HepG2 (cell line): ENCODE measurements around the gene TRAPPC4. TPM values are rescaled to one million over a fixed set of nuclear protein-coding genes. Genes with fewer than 3 reads are reported as not detected.

Experiments
- FOXO1 ChIP-seq: sonication (generic); formaldehyde crosslinking; IDR thresholded peaks from 2 replicates; pipeline ENCODE4 v1.4.0; 2020; ENCODE audit warnings: missing genetic modification reagents
- GABPA ChIP-seq, 2 experiments: IDR thresholded peaks; 2 replicates each; pipeline ENCODE4 v1.6.1; 2011 to 2016; ENCODE audit warnings: low read depth in 2 of 2, low read length in 1 of 2, missing biosample characterization in 1 of 2, missing genetic modification characterization in 1 of 2
- KDM3A ChIP-seq: IDR thresholded peaks from 2 replicates; pipeline ENCODE4 v1.6.1; 2018; ENCODE audit warnings: low read depth, missing compliant biosample characterization
- NR2C2 ChIP-seq: sonication (generic); formaldehyde crosslinking; IDR thresholded peaks from 2 replicates; pipeline ENCODE4 v1.4.0; 2020; ENCODE audit warnings: missing genetic modification reagents, mild to moderate bottlenecking, moderate library complexity, borderline replicate concordance
- PHB2 ChIP-seq: fragments of 450-650 bp; IDR thresholded peaks from 2 replicates; pipeline ENCODE4 v1.6.1; 2018; ENCODE audit not compliant: partially characterized antibody
- POLR2A ChIP-seq, 2 experiments: IDR thresholded peaks; 2 replicates each; pipeline ENCODE4 v1.6.1; 2011; ENCODE audit warnings: low read depth in 2 of 2, low read length in 2 of 2, mild to moderate bottlenecking in 1 of 2, moderate library complexity in 1 of 2; ENCODE audit not compliant: insufficient read depth in 1 of 2
- SALL1 ChIP-seq: sonication (generic); formaldehyde crosslinking; IDR thresholded peaks from 2 replicates; pipeline ENCODE4 v1.8.0; 2022; ENCODE audit warnings: mild to moderate bottlenecking, missing genetic modification reagents
- SCMH1 ChIP-seq: sonication (generic); formaldehyde crosslinking; IDR thresholded peaks from 2 replicates; pipeline ENCODE4 v1.9.0; 2021; ENCODE audit warnings: missing genetic modification reagents, mild to moderate bottlenecking, borderline replicate concordance
- SMAD9 ChIP-seq: sonication (generic); formaldehyde crosslinking; IDR thresholded peaks from 2 replicates; pipeline ENCODE4 v1.5.1; 2020; ENCODE audit warnings: mild to moderate bottlenecking, missing genetic modification reagents
- SNAPC2 ChIP-seq: sonication (generic); formaldehyde crosslinking; IDR thresholded peaks from 2 replicates; pipeline ENCODE4 v1.8.1; 2022; ENCODE audit warnings: mild to moderate bottlenecking, missing genetic modification reagents
- SP140L ChIP-seq: sonication (generic); formaldehyde crosslinking; IDR thresholded peaks from 2 replicates; pipeline ENCODE4 v1.4.0; 2020; ENCODE audit warnings: missing genetic modification reagents, borderline replicate concordance
- TBP ChIP-seq: sonication (generic); formaldehyde crosslinking; IDR thresholded peaks from 2 replicates; pipeline ENCODE4 v1.5.0; 2020; ENCODE audit warnings: missing genetic modification reagents
- ZFYVE20 ChIP-seq: sonication (generic); formaldehyde crosslinking; IDR thresholded peaks from 2 replicates; pipeline ENCODE4 v1.8.0; 2023; ENCODE audit warnings: low read depth, mild to moderate bottlenecking, moderate library complexity, missing genetic modification reagents, borderline replicate concordance
- ZNF235 ChIP-seq: sonication (generic); formaldehyde crosslinking; IDR thresholded peaks from 2 replicates; pipeline ENCODE4 v1.8.1; 2023; ENCODE audit warnings: mild to moderate bottlenecking, missing genetic modification reagents, borderline replicate concordance
- ZNF746 ChIP-seq: sonication (generic); formaldehyde crosslinking; IDR thresholded peaks from 2 replicates; pipeline ENCODE4 v1.8.0; 2022; ENCODE audit warnings: mild to moderate bottlenecking, missing genetic modification reagents
- polyA plus RNA-seq, 8 experiments: library from polyadenylated mRNA; depleted of rRNA in 3 of 8; stranded (reverse) in 7 of 8; unstranded in 1 of 8; fragments of >200 nt; fragmentation: Illumina TruSeq in 4 of 8; extraction: Trizol in 4 of 8; gene quantifications; 2 replicates each; pipeline versions ENCODE4 v1.2.1 to v1.2.3, GENCODE V29; 2011 to 2016; ENCODE audit warnings: low read depth in 4 of 8, missing spikeins in 1 of 8, mixed read lengths in 1 of 8; ENCODE audit not compliant: insufficient read depth in 1 of 8
- total RNA-seq, 5 experiments: library from RNA; depleted of rRNA; stranded (reverse); fragments of >200 nt; fragmentation: Illumina TruSeq; extraction: Trizol; gene quantifications; 2 replicates each; pipeline ENCODE4 v1.2.3, GENCODE V29; 2016; ENCODE audit warnings: low read depth in 1 of 5
- TF ChIP-seq, protein P1 (sequence below): IDR thresholded peaks from 2 replicates; pipeline ENCODE4 v1.4.0; 2020; ENCODE audit warnings: mild to moderate bottlenecking, missing genetic modification reagents
- TF ChIP-seq, protein P2 (sequence below): sonication (generic); formaldehyde crosslinking; IDR thresholded peaks from 2 replicates; pipeline ENCODE4 v1.8.1; 2023; ENCODE audit warnings: mild to moderate bottlenecking, moderate library complexity, missing genetic modification reagents
- TF ChIP-seq, protein P3 (sequence below), 2 experiments: fragments of 450-650 bp in 1 of 2; sonication (generic) in 1 of 2; formaldehyde crosslinking; IDR thresholded peaks; 2 replicates each; pipeline versions ENCODE4 v1.5.0 to v1.8.0; 2020 to 2022; ENCODE audit warnings: mild to moderate bottlenecking in 1 of 2, missing genetic modification reagents in 1 of 2
- TF ChIP-seq, protein P4 (sequence below): sonication (generic); formaldehyde crosslinking; IDR thresholded peaks from 2 replicates; pipeline ENCODE4 v1.8.1; 2023; ENCODE audit warnings: missing genetic modification reagents, inconsistent platforms, borderline replicate concordance

TRAPPC4 gene
- total and polyA plus RNA-seq, 2 of the 13 experiments (the other 11 are each of a cell fraction or from before 2014, with no cell fraction given), result 97.4 to 140 TPM

DNA sequence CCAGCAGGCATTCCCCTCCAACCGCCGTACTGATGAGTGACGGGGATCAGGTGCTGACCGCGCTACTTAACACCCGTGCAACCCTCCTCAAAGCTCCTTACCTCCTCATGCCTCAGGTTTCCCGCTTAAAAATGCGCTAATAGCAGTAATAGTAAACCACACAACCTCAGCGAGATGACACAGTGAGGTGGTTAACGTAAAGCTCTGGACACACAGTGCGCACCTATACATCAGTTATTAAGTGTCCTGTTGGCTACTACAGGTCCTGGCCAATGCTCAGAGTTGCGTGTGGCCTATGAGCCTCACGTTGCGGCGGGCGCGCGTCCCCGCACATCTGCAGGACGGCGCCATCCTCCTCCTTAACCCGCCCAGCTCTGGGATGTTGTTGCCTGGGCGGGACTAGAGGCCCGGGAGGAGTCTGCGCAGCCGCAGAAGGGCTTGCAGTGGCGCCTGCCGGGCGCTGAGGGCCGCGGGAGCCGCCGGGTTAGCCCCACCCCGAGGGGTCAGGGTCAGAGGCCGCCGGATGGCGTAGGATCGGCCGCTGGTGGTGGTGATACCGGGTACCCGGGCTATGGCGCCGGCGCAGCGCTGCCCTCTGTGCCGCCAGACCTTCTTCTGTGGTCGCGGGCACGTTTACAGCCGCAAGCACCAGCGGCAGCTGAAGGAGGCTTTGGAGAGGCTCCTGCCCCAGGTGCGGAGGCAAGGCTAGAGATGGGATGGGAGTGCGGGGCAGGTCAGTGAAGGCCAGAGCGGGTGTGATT, 20.8 kb upstream of the TRAPPC4 start, which contains the start of gene CENATAC (continued):
- TF ChIP-seq, protein P1, sequence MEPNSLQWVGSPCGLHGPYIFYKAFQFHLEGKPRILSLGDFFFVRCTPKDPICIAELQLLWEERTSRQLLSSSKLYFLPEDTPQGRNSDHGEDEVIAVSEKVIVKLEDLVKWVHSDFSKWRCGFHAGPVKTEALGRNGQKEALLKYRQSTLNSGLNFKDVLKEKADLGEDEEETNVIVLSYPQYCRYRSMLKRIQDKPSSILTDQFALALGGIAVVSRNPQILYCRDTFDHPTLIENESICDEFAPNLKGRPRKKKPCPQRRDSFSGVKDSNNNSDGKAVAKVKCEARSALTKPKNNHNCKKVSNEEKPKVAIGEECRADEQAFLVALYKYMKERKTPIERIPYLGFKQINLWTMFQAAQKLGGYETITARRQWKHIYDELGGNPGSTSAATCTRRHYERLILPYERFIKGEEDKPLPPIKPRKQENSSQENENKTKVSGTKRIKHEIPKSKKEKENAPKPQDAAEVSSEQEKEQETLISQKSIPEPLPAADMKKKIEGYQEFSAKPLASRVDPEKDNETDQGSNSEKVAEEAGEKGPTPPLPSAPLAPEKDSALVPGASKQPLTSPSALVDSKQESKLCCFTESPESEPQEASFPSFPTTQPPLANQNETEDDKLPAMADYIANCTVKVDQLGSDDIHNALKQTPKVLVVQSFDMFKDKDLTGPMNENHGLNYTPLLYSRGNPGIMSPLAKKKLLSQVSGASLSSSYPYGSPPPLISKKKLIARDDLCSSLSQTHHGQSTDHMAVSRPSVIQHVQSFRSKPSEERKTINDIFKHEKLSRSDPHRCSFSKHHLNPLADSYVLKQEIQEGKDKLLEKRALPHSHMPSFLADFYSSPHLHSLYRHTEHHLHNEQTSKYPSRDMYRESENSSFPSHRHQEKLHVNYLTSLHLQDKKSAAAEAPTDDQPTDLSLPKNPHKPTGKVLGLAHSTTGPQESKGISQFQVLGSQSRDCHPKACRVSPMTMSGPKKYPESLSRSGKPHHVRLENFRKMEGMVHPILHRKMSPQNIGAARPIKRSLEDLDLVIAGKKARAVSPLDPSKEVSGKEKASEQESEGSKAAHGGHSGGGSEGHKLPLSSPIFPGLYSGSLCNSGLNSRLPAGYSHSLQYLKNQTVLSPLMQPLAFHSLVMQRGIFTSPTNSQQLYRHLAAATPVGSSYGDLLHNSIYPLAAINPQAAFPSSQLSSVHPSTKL, result no peak
- TF ChIP-seq KDM3A (CRISPR knock-in tag) (peak; percentile 50; the same call in 1 of the 2 replicates), POLR2A (IDR thresholded peaks at IDR 0.05; ENCODE audit: insufficient read depth in 1 of 2, low read depth in 2 of 2, low read length in 2 of 2) (peak; percentile 74 to 98), TBP (no peak), FOXO1 (CRISPR knock-in tag) (peak; percentile 12), SCMH1 (CRISPR knock-in tag) (no peak), ZFYVE20 (no peak), NR2C2 (peak; percentile 99), GABPA (IDR thresholded peaks at IDR 0.05; ENCODE audit: low read depth, low read length) (peak; percentile 44; the same call in 1 of the 2 replicates), GABPA (CRISPR knock-in tag; IDR thresholded peaks at IDR 0.05; ENCODE audit: low read depth) (peak; percentile 59), SMAD9 (CRISPR knock-in tag) (peak; percentile 65; the same call in 1 of the 2 replicates), SALL1 (CRISPR knock-in tag) (peak; percentile 63), ZNF746 (CRISPR knock-in tag) (no peak), PHB2 (no peak), SNAPC2 (no peak), SP140L (CRISPR knock-in tag) (no peak), ZNF235 (CRISPR knock-in tag) (no peak)
- TF ChIP-seq, protein P2, sequence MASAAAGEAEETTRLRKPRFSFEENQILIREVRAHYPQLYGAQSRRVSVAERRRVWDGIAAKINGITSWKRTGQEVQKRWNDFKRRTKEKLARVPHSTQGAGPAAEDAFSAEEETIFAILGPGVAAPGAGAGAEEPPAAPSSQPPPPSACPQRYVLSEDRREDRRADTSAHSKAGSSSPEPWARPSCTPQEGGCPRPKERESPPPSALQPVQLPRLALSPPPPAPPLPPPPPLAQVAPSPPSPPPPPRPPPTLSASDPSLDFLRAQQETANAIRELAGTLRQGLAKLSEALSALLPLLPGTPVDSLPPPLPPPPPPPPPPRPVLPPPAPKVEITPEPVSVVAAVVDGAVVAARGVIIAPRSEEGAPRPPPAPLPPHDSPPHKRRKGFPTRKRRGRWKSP (CRISPR knock-in tag), result no peak; the same call in 1 of the 2 replicates
- TF ChIP-seq, protein P3, sequence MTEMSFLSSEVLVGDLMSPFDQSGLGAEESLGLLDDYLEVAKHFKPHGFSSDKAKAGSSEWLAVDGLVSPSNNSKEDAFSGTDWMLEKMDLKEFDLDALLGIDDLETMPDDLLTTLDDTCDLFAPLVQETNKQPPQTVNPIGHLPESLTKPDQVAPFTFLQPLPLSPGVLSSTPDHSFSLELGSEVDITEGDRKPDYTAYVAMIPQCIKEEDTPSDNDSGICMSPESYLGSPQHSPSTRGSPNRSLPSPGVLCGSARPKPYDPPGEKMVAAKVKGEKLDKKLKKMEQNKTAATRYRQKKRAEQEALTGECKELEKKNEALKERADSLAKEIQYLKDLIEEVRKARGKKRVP (CRISPR knock-in tag; IDR thresholded peaks at IDR 0.05), result peak in 1 of 2 experiments; percentile 46; a peak in 1 of 4 replicates
- TF ChIP-seq, protein P4, sequence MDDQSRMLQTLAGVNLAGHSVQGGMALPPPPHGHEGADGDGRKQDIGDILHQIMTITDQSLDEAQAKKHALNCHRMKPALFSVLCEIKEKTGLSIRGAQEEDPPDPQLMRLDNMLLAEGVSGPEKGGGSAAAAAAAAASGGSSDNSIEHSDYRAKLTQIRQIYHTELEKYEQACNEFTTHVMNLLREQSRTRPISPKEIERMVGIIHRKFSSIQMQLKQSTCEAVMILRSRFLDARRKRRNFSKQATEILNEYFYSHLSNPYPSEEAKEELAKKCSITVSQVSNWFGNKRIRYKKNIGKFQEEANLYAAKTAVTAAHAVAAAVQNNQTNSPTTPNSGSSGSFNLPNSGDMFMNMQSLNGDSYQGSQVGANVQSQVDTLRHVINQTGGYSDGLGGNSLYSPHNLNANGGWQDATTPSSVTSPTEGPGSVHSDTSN, result no peak
